Measurements from ENCODE around the gene RCL1. TPM values are rescaled to one million over a fixed set of nuclear protein-coding genes. Genes with fewer than 3 reads are reported as not detected.
"Not testable (repeated sequence)": the region's sequence is repeated elsewhere in the genome, so short reads cannot be mapped to it uniquely, and the experiment has no call there.

The RCL1 gene
- total RNA-seq, 4 donors from 2014 or later = 54.1 to 97.3 (median 88.8) TPM

DNA sequence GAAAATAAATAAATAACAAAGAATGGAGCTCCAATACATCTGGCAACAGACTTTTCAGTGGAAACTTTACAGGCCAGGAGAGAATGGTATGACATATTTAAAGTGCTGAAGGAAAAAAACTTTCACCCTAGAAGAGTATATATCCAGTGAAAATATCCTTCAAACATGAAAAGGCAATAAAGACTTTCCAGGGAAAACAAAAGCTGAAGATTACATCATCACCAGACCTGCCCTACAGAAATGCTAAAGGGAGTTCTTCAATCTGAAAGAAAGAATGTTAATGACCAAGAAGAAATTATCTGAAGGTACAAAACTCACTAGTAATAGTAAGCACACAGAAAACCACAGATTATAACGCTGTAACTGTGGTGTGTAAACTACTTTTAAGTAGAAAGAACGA, 8.3 kb upstream of the RCL1 start:
- TF ChIP-seq CTCF (IDR thresholded peaks at IDR 0.05) = no peak
- ATAC-seq (ENCODE audit: low FRiP score) = no peak
- no peak for DNase-seq (ENCODE audit: low spot score)

GRCh38 chr9:4786599-4786998, 6.1 kb upstream of the RCL1 start:
- ATAC-seq (ENCODE audit: low FRiP score) (no peak), DNase-seq (ENCODE audit: low spot score) (no peak)
- no peak for TF ChIP-seq CTCF (IDR thresholded peaks at IDR 0.05)

- ATAC-seq (ENCODE audit: low FRiP score) = no peak
- no peak for DNase-seq (ENCODE audit: low spot score)
- TF ChIP-seq CTCF (IDR thresholded peaks at IDR 0.05) = no peak
Measured at GRCh38 chr9:4787876-4788275, 4.9 kb upstream of the RCL1 start.

- no peak for TF ChIP-seq CTCF (IDR thresholded peaks at IDR 0.05)
- ATAC-seq (ENCODE audit: low FRiP score) (no peak), DNase-seq (ENCODE audit: low spot score) (no peak)
Measured at GRCh38 chr9:4788703-4789102, 4.0 kb upstream of the RCL1 start.

GRCh38 chr9:4792054-4792571, 631 bp upstream of the RCL1 start:
- ATAC-seq (ENCODE audit: low FRiP score) (peak; percentile 77), DNase-seq (ENCODE audit: low spot score) (no peak)
- TF ChIP-seq CTCF (IDR thresholded peaks at IDR 0.05) = no peak

GRCh38 chr9:4793459-4794395, 983 bp downstream of the RCL1 start:
- DNase-seq (ENCODE audit: low spot score) (no peak), ATAC-seq (ENCODE audit: low FRiP score) (no peak)
- no peak for TF ChIP-seq CTCF (IDR thresholded peaks at IDR 0.05)

- ATAC-seq (ENCODE audit: low FRiP score) = no peak
- TF ChIP-seq CTCF (IDR thresholded peaks at IDR 0.05) = no peak
- DNase-seq (ENCODE audit: low spot score) = no peak
Measured at GRCh38 chr9:4794691-4795090, 1.9 kb downstream of the RCL1 start.

DNA sequence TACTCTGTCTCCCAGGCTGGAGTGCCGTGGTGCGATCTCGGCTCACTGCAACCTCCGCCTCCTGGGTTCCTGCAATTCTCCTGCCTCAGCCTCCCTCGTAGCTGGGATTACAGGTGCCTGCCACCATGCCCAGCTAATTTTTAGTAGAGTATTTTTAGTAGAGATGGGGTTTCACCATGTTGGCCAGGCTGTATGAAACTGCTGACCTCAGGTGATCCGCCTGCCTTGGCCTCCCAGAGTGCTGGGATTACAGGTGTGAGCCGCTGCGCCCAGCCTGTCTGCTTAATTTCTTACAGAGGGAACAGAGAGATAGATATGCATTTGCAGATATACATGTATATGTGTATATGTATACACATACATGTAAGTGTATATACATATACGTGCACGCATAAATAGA, 2.4 kb downstream of the RCL1 start:
- not testable (repeated sequence) for ATAC-seq (ENCODE audit: low FRiP score); DNase-seq (ENCODE audit: low spot score)

Measured in omental fat pad (tissue), 4 donors.